H9 (cell line): ENCODE results near the gene WNT3. TPM values are rescaled to one million over a fixed set of nuclear protein-coding genes. Genes with fewer than 3 reads are reported as not detected.

ENCODE experiments used
- DNase-seq: peaks from one replicate; pipeline ENCODE4 v3.0.0-alpha.2; 2017
- H2AFZ ChIP-seq: one replicate; pipeline ENCODE4 v1.6.1; 2013; ENCODE audit warnings: mild to moderate bottlenecking, low read length, control low read depth, moderate library complexity
- H2AK5ac ChIP-seq: 2 replicates; pipeline ENCODE4 v1.6.1; 2013; ENCODE audit warnings: low read length, control low read depth, mixed read lengths; ENCODE audit not compliant: insufficient read length
- H2BK120ac ChIP-seq: one replicate; pipeline ENCODE4 v1.6.1; 2013; ENCODE audit warnings: low read depth, mild to moderate bottlenecking, low read length, control low read depth, inconsistent platforms; ENCODE audit not compliant: poor library complexity, severe bottlenecking
- H2BK12ac ChIP-seq: 2 replicates; pipeline ENCODE4 v1.6.1; 2013; ENCODE audit warnings: low read length, control low read depth, mixed read lengths, low read depth; ENCODE audit not compliant: insufficient read length
- H2BK15ac ChIP-seq: 2 replicates; pipeline ENCODE4 v1.6.1; 2013; ENCODE audit warnings: low read depth, low read length, control low read depth
- H2BK20ac ChIP-seq: one replicate; pipeline ENCODE4 v1.6.1; 2013; ENCODE audit warnings: low read depth, mild to moderate bottlenecking, low read length, control low read depth, inconsistent platforms; ENCODE audit not compliant: poor library complexity, severe bottlenecking
- H2BK5ac ChIP-seq: 2 replicates; pipeline ENCODE4 v1.6.1; 2013; ENCODE audit warnings: low read length, control low read depth, mixed read lengths; ENCODE audit not compliant: insufficient read length
- H3K14ac ChIP-seq: 2 replicates; pipeline ENCODE4 v1.6.1; 2013; ENCODE audit warnings: low read length, control low read depth; ENCODE audit not compliant: insufficient read depth
- H3K18ac ChIP-seq: 2 replicates; pipeline ENCODE4 v1.6.1; 2013; ENCODE audit warnings: low read depth, mild to moderate bottlenecking, mixed read lengths, low read length, control low read depth; ENCODE audit not compliant: insufficient read length
- H3K23ac ChIP-seq: 2 replicates; pipeline ENCODE4 v1.6.1; 2013; ENCODE audit warnings: low read length, control low read depth, mixed read lengths, low read depth; ENCODE audit not compliant: insufficient read length
- H3K23me2 ChIP-seq: 2 replicates; pipeline ENCODE4 v1.6.1; 2013; ENCODE audit warnings: low read depth, mild to moderate bottlenecking, mixed read lengths, low read length, control low read depth; ENCODE audit not compliant: insufficient read length, poor library complexity, severe bottlenecking
- H3K27ac ChIP-seq: 2 replicates; pipeline ENCODE4 v1.5.1; 2013; ENCODE audit warnings: low read length, control low read depth, mixed read lengths, low read depth; ENCODE audit not compliant: insufficient read length
- H3K27me3 ChIP-seq: 2 replicates; pipeline ENCODE4 v1.6.1; 2013; ENCODE audit warnings: low read length, control low read depth, inconsistent platforms; ENCODE audit not compliant: insufficient read depth
- H3K4ac ChIP-seq: 2 replicates; pipeline ENCODE4 v1.6.1; 2013; ENCODE audit warnings: low read depth, mild to moderate bottlenecking, control low read depth, inconsistent platforms, low read length, moderate library complexity
- H3K4me1 ChIP-seq: 2 replicates; pipeline ENCODE4 v1.6.1; 2013; ENCODE audit warnings: low read length, control low read depth, inconsistent platforms; ENCODE audit not compliant: insufficient read depth
- H3K4me2 ChIP-seq: 2 replicates; pipeline ENCODE4 v1.6.1; 2013; ENCODE audit warnings: low read length, control low read depth, mixed read lengths; ENCODE audit not compliant: insufficient read length, insufficient read depth
- H3K56ac ChIP-seq: 2 replicates; pipeline ENCODE4 v1.6.1; 2013; ENCODE audit warnings: low read depth, mild to moderate bottlenecking, mixed read lengths, low read length, control low read depth; ENCODE audit not compliant: insufficient read length
- H3K79me1 ChIP-seq: 2 replicates; pipeline ENCODE4 v1.6.1; 2013; ENCODE audit warnings: low read depth, mild to moderate bottlenecking, moderate library complexity, low read length, control low read depth, inconsistent platforms; ENCODE audit not compliant: insufficient read depth, poor library complexity, severe bottlenecking
- H3K79me2 ChIP-seq: 2 replicates; pipeline ENCODE4 v1.6.1; 2013; ENCODE audit warnings: low read length, control low read depth, inconsistent platforms; ENCODE audit not compliant: insufficient read depth
- H3K9ac ChIP-seq: 2 replicates; pipeline ENCODE4 v1.6.1; 2013; ENCODE audit warnings: low read length, control low read depth, mixed read lengths; ENCODE audit not compliant: insufficient read length; ENCODE audit errors: extremely low read depth
- H3K9me3 ChIP-seq: one replicate; pipeline ENCODE4 v1.6.1; 2013; ENCODE audit warnings: low read depth, low read length, inconsistent platforms; ENCODE audit not compliant: control insufficient read depth
- H3T11ph ChIP-seq: one replicate; pipeline ENCODE4 v1.6.1; 2013; ENCODE audit warnings: mild to moderate bottlenecking, low read length, control low read depth, inconsistent platforms
- H4K20me1 ChIP-seq: one replicate; pipeline ENCODE4 v1.6.1; 2013; ENCODE audit not compliant: control insufficient read depth, insufficient read length, insufficient read depth
- H4K5ac ChIP-seq: 2 replicates; pipeline ENCODE4 v1.6.1; 2013; ENCODE audit warnings: low read depth, mild to moderate bottlenecking, mixed read lengths, low read length, control low read depth; ENCODE audit not compliant: insufficient read length
- H4K8ac ChIP-seq: replicated peaks from 2 replicates; pipeline ENCODE4 v1.6.1; 2013; ENCODE audit warnings: low read length, control low read depth, mixed read lengths, low read depth; ENCODE audit not compliant: insufficient read length
- H4K91ac ChIP-seq: 2 replicates; pipeline ENCODE4 v1.6.1; 2013; ENCODE audit warnings: low read depth, mild to moderate bottlenecking, moderate library complexity, mixed read lengths, low read length, control low read depth; ENCODE audit not compliant: insufficient read length
- H3K27ac Mint-ChIP-seq, 3 experiments: 2 replicates in 2 of 3; 3 replicates in 1 of 3; pipeline ENCODE4 v1.8.0; 2020 to 2021; ENCODE audit warnings: mixed read lengths in 3 of 3, mild to moderate bottlenecking in 1 of 3, moderate library complexity in 1 of 3
- H3K27me3 Mint-ChIP-seq: 2 replicates; pipeline ENCODE4 v1.8.0; 2021; ENCODE audit warnings: low read depth, mild to moderate bottlenecking, moderate library complexity, mixed read lengths
- H3K36me3 Mint-ChIP-seq, 3 experiments: 2 replicates in 2 of 3; 3 replicates in 1 of 3; pipeline ENCODE4 v1.8.0; 2020 to 2021; ENCODE audit warnings: low read depth in 3 of 3, mixed read lengths in 3 of 3; ENCODE audit not compliant: insufficient read depth in 1 of 3
- H3K4me1 Mint-ChIP-seq, 2 experiments: 2 replicates each; pipeline ENCODE4 v1.8.0; 2020; ENCODE audit warnings: mixed read lengths in 2 of 2
- H3K4me3 Mint-ChIP-seq, 2 experiments: 2 replicates in 1 of 2; 3 replicates in 1 of 2; pipeline ENCODE4 v1.8.0; 2020 to 2021; ENCODE audit warnings: mild to moderate bottlenecking in 2 of 2, mixed read lengths in 2 of 2, moderate library complexity in 1 of 2
- H3K9me3 Mint-ChIP-seq, 2 experiments: 2 replicates in 1 of 2; 3 replicates in 1 of 2; pipeline ENCODE4 v1.8.0; 2020; ENCODE audit warnings: mild to moderate bottlenecking in 2 of 2, mixed read lengths in 2 of 2, moderate library complexity in 1 of 2
- CTCF ChIP-seq: fragments of 200-600 bp; sonication (generic); conservative IDR thresholded peaks from 3 replicates; pipeline ENCODE4 v1.8.0; 2021; ENCODE audit warnings: antibody characterized with exemption, mild to moderate bottlenecking
- WGBS: extraction: QIAGEN DNeasy Blood & Tissue Kit; methylation state at CpG from one replicate; pipeline ENCODE4 v1.1.7; 2013; ENCODE audit warnings: missing lambda C conversion rate, low lambda C conversion rate, mixed read lengths; ENCODE audit not compliant: insufficient read length; ENCODE audit errors: extremely low coverage; 5-methylcytosine and 5-hydroxymethylcytosine counted together
- total RNA-seq: library from RNA; stranded (reverse); gene quantifications from 2 replicates; pipeline ENCODE4 v1.2.1, GENCODE V29; 2021

WNT3 gene
- total RNA-seq, 1 experiment from 2014 or later: 22.4 TPM

- H4K20me1 ChIP-seq: no peaks in the 10 kb centered on the region
- H2BK120ac ChIP-seq: no peak overlapping the region
- no peaks in the 10 kb centered on the region for H3K79me1 ChIP-seq
- H2AFZ ChIP-seq: no peak overlapping the region
- H3K27ac Mint-ChIP-seq: no peak overlapping the region
- H3K4ac ChIP-seq: no peak overlapping the region
- peaks cover 14 to 17% of the 10 kb centered on the region in 2 experiments for H3K4me1 Mint-ChIP-seq
- no peak overlapping the region for H3K9ac ChIP-seq
- H3K27me3 ChIP-seq: no peaks in the 10 kb centered on the region
- no CpG with 5 or more reads among the region's 8 CpGs for WGBS
- DNase-seq: no peak
- H3K36me3 Mint-ChIP-seq: no peaks in the 10 kb centered on the region
- H2BK20ac ChIP-seq: no peak overlapping the region
- H3K23ac ChIP-seq: no peak overlapping the region
- no peak for TF ChIP-seq CTCF
- H4K8ac ChIP-seq: no peak overlapping the region
- no peaks in the 10 kb centered on the region for H3K79me2 ChIP-seq
- H3K23me2 ChIP-seq: no peaks in the 10 kb centered on the region
- H3K18ac ChIP-seq: no peak overlapping the region
- no peak overlapping the region for H3K56ac ChIP-seq
- no peak overlapping the region for H4K5ac ChIP-seq
- no peak overlapping the region for H2BK15ac ChIP-seq
- no peak overlapping the region for H3T11ph ChIP-seq
- H2BK5ac ChIP-seq: no peak overlapping the region
- no peak overlapping the region for H2BK12ac ChIP-seq
- H3K4me1 ChIP-seq: peaks cover 2% of the 10 kb centered on the region; the same call in 1 of the 2 replicates
- no peak overlapping the region for H3K27ac ChIP-seq
- H3K4me2 ChIP-seq: no peak overlapping the region
- no peaks in the 10 kb centered on the region for H3K9me3 Mint-ChIP-seq
- H4K91ac ChIP-seq: no peak overlapping the region
- no peak overlapping the region for H2AK5ac ChIP-seq
- no peaks in the 10 kb centered on the region for H3K9me3 ChIP-seq
- no peak overlapping the region for H3K14ac ChIP-seq
- H3K27me3 Mint-ChIP-seq: peaks cover 13% of the 10 kb centered on the region
- H3K4me3 Mint-ChIP-seq: no peak overlapping the region; a peak in 1 of 5 replicates
These were observed 45.1 kb upstream of the WNT3 start for GRCh38 chr17:46863383-46864121.
